NCI-H2196 (cell line): ENCODE measurements around the gene UFC1.
A peak's percentile ranks its signal among the peaks of the same experiment; 100 is the strongest.

ENCODE experiments used
- DNase-seq: peaks from one replicate; lab custom pipeline; 2025; ENCODE audit not compliant: unreplicated experiment; lab: John Stamatoyannopoulos, UW

UFC1 gene

DNA sequence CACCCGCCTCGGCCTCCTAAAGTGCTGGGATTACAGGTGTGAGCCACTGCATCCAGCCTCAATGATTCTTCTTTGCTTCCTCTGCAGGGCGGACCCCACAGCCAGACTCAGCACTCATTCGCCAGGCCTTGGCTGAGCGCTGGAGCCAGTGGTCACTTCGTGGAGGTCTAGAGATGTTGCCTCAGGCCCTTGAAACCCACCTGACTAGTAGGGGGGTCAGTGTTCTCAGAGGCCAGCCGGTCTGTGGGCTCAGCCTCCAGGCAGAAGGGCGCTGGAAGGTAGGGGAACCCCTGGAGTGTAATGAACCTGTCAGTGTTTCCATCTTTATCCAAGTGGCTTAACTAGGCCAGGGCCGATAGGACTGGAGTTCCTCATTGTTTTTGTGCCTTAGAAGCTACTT is 15.1 kb downstream of the UFC1 start:
- DNase-seq = no peak

GRCh38 chr1:161171191-161171590 is 17.4 kb downstream of the UFC1 start:
- DNase-seq = no peak

DNA sequence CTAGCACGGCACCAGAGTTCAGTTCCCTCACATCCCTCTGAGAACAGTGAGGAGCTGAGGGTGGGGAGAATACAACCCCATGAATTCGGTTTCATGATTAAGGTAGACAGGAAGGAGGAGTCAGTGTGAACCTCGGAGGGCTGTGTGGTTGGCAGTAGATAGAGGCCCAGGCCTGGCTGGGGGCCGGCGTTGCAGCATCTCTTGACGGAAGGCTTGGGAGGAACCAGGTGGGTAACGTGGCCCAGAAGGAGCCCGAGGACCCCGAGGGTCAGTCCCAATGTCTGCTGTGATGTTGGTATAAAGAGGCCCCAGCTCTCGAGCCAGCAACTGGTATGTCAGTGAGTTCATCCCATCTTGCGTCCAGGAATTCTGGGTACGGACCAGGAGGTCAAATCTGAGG is 17.9 kb downstream of the UFC1 start:
- DNase-seq = no peak

DNA sequence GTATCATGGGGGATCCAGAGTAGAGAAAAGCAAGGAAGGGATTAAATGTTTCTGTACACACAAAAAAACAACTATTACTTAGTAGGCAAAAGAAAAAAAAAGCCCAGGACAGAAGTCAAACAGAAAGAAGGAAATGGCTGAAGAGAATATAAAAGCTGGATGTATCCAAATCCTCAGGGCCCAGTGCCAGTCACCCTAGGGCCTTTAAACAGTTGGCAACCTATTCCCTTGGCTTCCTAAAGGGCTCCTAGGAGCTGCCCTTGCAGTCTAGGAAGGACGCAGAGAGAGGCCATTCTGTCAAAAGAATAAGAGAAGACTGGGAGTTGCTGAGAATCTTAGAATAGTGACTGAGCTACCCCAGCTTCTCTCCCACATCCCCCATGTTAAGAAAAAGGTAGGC is 18.6 kb downstream of the UFC1 start:
- no peak for DNase-seq

DNA sequence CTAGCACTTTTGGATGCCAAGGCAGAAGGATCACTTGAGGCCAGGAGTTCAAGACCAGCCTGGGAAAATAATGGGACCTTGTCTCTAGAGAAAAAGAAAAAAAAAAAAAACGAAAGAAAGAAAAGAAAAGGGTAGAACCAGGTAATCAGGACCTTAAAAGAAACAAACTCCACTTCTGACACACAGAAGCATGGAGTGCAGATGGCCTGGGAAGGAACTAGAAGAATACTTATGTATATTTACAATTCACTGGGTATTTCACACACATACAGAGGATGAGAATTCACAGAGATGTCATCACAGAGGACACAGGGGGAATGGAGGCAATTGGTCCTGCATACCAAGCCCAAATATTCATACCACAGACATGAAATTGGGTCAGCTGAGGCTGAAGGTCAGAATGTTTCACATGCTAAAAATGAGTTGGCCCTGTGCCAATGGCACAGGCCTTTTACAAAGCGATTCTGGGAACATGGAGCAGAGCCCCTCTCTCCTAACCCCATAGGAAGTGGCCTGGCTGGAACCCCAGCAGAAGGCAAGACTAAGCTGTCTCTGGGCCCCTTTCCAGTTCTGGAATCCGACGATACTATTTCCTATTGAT is 19.1 kb downstream of the UFC1 start:
- DNase-seq = no peak

DNA sequence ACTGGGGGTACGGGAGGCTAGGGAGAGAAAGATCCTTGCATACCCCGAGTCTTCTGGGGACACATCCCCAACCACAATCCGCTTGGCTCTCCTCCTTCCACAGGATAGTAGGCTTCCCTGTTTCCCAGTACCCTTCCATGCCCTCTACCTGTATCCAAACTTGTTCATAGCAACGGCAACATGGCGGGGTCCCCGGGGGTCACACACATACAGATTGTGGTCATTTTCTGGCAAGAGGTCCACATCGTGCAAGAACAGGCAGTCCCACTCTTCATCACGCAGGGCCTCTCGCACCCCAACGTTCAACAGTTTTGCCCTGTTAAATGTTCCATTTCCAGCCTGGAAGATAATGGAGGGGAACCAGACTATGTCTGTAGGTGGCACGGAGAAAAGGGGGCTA is 19.9 kb downstream of the UFC1 start:
- no peak for DNase-seq

GRCh38 chr1:161174911-161175310 is 21.1 kb downstream of the UFC1 start:
- no peak for DNase-seq

DNA sequence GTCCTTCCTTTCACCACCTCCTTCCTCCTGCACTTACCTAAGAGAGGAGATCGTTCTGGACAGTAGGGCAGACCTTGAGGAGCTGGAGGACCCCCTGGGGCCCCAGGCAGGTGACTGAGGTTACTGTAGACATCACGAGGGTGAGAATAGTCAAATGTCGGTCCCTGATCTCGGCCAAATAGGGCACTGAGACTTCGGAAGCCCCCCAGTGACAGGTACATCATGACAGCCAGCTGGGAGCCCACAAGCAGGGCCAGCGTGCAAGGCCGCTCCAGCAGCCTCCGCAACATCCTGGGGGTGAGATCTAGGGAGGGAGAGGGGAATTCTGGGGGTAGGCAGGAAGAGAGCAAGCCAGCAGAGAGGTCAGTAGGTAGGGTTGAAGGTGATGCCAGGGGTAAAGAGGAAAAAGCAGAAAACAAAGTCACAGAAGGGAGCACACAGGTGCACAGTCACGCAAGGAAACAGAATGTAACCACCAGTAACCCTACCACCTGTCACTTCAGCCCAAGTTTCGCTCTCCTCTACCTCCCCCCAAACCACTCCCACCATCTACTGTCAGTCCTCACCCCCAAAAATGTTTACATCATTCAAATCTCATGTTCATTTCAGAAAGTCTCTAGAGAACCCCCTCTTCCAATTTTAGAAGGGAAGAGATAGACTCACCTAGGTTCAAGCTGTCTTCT is 22.1 kb downstream of the UFC1 start:
- DNase-seq = no peak

DNA sequence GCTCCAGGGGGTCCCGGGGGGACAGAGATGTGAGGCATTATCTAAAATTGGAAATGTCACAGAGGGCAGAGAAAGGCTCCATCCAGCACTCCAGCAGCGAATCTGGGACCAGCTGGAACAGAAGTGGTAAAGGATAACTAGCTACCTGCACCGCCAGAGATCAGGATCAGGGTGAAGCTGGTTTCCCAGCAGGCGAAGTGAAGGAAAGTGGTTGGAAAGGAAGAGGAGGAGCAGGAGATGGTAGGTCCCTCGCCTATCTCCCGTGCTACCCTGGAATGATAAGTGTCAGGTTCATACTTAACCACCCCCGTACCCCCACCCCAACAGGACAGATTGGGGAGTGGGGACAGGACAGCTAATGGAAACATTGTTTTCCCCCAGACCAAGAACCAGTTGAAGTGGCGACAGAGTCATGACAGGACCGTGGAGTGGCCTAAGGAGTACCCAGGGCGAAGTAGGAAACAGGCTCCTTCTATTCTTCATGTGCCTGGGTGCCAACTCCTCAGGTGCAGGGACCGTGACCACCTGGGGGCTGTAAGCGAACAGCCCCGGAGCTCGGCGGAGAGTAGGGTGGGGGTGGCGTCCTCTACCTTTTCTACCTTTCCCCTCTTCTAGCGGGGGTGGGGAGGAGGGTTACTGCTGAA is 22.8 kb downstream of the UFC1 start:
- DNase-seq = no peak

DNA sequence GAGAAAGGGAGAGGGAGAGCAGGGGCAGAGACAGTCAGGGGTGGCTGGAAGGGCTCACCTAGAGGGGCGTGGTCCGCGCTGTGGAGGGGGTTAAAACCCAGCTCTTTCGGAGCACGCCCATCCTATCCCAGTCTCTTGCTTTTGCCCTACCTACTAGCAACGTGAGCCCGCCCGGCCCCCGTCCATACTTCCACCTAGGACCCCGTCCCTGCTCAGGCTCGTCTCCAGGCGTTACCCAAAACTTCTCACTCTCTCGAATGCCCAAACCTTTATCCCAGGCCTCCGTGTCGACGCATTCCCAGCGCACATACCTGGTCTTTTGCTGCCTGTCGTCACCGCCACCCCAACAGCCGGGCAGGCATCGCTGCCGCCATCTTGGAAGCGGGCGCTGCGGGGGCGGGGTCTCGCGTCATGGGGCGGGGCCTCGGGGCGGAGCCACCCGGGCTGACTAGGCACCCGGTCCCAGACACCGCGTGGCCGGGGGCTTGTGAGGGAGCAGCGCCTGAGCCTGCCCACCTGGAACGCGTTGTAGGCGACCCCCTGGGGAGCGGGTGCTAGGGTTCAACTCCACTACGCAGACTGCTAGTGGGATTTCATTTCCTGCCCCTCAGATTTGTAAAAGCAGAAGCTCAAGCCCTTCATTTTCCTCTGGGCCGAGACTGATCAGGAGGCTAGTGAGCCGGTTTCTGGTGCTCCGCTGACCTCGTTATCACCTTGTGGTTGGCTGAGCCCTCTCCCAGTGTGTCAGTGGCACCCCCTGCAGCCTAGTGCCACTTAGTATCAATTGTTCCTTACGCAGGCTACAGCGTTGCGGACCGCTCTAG is 23.5 kb downstream of the UFC1 start, which contains the start of gene B4GALT3:
TSS of gene B4GALT3 (minus strand) at position 396 of the 824 bp plus-strand sequence. CDS start 1,447 bp downstream, outside the sequence.
- peak; percentile 77 for DNase-seq

- DNase-seq = no peak
Observed at GRCh38 chr1:161177936-161178244, 24.1 kb downstream of the UFC1 start.

DNA sequence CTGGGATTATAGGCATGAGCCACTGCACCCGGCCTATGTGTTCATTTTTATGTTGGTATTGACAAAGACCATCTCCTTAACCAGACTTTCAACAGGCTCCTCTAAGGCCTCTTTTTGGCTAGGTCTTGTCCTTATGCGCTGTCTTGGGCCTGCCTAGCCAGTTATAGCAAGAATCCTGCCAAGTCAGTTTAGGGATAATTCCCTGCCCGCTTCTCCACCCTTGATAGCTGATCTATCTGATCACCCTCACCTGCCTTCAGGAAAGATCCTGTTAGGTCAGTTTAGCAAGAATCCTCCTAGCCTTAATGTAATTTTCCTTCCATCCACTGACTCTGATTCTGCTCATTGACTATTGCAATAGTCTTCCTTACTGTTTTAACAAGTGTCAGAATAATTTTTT is 25.9 kb downstream of the UFC1 start:
- DNase-seq = no peak

DNA sequence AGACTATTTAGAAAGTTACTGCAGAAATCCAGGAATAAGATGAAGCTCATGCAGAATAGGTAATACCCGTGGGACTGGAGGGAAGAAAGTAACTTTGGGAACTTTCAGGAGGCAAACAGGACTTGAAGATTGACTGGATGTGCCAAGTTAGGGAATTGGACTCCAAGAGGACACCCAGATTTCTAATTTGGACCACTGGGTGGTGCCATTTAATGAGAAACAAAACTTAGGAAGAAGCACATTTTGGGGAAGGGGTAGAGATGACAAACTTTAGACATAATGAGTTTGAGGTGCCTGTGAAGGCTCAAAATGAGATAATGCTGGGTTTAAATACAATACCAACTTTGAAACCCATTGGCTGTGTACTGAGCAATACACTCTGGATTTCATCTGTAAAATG is 26.9 kb downstream of the UFC1 start:
- no peak for DNase-seq

GRCh38 chr1:161182214-161182613 is 28.4 kb downstream of the UFC1 start:
- DNase-seq = no peak

DNA sequence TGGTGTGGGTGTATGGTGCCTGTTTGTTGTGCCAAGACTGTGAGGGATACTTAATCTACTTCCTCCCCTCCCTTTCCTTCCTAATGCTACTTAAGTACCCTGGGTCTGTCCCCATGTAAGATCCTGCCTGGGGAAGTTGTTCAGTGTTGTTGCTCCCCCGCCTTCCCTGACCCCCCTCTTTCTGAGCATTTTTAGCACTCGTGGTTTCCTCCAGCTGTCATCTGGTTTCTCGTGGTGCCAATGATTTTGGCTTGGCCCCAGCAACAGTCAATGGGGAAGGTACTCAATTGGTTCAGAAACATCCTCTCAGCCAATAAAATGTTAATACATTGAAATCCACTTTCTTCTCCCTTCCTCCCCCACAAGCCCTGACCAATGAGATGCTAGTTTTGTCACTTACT is 31.5 kb downstream of the UFC1 start:
- peak; percentile 46 for DNase-seq

GRCh38 chr1:161185732-161186311 is 32.0 kb downstream of the UFC1 start:
- DNase-seq = no peak

DNA sequence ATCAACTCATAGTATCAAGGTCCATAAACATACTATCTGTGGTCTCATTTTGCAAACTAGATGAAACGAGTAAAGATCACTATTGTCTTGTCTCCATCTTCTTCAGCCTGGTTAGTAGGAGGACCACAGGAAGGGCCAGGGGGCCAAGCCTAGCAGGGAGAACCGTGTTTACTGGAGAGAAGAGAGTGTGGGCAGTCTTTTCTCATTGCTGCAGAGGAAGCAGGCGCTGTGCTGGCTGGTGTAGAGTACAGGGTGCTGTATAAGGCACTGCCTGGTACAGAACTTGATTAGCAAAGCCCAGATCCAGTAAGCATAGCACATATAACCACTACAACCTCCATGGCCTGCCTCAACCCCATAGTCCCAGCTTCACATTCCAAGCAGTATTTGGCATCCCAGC is 33.5 kb downstream of the UFC1 start:
- DNase-seq = no peak

DNA sequence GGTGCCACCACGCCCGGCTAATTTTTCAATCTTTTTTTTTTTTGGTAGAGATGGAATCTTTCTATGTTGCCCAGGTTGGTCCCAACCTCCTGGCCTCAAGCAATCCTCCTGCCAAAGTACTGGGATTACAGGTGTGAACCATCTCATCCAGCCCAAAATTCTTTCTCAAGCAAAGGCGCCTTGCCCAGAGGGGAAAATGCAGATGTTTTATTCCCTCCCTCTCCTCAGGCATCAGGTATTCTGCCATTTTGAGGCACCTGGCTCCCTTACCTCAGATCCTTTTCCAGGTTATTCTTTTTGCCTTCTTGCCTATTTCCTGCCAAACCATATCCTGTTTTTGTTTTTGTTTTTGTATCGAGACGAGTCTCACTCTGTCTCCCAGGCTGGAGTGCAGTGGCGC is 34.6 kb downstream of the UFC1 start:
- DNase-seq = no peak

DNA sequence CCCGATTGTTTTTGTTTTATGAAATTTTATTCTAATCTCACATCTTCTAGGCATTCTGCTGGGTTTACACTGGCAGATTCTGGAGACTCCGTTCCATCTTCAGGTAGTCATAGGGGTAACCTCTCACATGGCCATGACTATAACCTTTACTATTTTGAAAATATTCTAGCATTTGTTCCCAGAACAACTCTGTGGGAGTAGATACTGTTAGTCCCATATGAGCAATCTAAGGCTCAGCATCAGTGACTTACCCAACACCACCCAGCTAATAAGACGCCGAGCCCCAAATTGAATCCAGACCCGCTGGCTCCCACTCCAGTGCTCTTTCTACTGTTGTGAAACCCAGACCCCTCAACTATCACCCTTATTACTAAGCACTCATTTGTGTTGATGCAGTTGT is 35.3 kb downstream of the UFC1 start:
- no peak for DNase-seq

DNA sequence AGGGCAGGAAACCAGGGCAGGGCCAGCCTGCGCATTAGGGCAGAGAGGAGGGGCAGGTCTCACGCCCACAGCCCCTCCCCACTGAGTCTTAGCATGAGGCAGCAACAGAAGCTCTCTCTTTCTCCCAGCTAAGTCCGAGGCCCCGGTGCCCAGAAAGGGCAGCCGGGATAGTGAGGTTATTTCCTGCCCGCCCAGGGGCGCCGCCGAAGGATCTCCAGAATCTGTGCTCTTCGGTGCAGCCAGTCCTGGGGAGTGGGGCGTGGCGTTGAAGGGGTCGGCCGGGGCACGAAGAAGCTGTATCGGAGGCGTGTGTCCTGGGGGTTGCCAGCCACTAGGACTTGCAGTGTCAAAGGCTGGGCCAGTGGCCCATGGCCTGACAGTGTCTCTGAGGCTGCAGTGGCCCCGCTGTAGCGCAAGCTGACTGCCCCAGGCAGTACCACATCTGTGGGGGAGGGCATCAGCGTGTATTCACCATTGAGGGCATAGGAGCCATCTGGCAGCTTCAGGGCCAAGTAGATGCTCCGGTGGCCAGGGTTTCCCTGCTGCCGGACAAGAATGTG is 37.3 kb downstream of the UFC1 start:
- DNase-seq = no peak

GRCh38 chr1:161191971-161192370 is 38.2 kb downstream of the UFC1 start:
- DNase-seq = no peak
